Measurements from ENCODE around the gene NNAT.
A peak's percentile ranks its signal among the peaks of the same experiment; 100 is the strongest.

Gene NNAT

DNA sequence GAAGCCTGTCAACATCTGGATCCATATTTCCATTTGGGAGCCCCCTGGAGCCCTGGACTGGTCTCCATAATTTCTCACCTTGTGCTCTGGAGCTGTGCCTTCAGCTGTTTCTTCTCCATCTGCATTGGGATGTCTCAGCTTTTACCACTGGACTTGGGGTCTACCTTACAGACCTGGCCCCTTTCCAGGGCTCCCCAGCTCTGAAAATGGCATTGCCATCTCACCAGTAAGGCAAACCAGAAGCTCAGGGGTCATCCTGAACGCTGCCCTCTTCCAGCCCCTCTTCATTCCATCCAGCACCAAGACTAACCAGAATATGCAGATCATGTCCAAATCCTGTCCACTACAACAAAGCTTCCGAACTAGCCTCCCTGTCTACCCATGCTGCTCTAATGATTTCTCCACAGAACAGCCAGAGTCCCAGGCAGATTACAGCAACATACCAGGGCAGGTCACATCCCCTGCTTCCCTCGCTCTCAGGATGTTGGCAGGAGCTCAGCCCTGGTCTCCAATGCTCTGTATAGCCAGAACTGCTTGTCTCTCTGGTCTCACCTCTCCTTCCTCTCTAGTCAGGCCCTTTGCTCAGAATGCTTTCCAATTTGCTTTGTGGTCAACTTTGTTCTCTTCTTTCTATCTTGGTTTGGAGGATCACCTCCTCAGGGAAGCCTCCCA is 17.7 kb upstream of the NNAT start:
- no peak for DNase-seq

DNA sequence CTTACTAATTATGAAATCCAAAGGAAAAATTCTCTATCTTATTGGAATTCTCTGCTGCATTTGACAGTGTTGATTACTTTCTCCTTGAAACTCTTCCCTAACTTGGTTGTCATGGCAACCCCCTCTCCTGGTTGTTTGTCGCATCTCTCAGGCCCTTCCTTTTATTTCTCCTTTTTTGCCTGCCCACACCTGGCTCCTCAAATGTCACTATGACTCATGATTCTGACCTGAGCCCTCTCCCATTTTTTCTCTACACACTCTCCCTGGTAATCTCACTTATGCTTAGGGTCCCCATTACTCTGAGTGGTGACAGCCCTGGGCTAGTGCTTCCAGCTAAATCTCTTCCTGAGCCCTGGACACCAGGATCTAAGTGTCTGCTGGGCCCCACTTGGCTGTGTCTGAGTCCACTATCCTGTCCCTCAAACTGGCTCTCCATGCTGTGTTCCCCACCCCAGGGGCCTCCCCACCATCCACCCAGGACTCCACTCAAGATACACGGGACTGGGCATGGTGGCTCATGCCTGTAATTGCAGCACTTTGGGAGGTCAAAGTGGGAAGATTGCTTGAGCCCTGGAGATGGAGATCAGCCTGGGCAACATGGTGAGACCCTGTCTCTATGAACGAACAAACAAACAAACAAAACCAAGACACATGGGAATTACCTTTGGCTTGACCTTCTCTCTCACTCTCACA is 16.5 kb upstream of the NNAT start:
- no peak for DNase-seq

DNA sequence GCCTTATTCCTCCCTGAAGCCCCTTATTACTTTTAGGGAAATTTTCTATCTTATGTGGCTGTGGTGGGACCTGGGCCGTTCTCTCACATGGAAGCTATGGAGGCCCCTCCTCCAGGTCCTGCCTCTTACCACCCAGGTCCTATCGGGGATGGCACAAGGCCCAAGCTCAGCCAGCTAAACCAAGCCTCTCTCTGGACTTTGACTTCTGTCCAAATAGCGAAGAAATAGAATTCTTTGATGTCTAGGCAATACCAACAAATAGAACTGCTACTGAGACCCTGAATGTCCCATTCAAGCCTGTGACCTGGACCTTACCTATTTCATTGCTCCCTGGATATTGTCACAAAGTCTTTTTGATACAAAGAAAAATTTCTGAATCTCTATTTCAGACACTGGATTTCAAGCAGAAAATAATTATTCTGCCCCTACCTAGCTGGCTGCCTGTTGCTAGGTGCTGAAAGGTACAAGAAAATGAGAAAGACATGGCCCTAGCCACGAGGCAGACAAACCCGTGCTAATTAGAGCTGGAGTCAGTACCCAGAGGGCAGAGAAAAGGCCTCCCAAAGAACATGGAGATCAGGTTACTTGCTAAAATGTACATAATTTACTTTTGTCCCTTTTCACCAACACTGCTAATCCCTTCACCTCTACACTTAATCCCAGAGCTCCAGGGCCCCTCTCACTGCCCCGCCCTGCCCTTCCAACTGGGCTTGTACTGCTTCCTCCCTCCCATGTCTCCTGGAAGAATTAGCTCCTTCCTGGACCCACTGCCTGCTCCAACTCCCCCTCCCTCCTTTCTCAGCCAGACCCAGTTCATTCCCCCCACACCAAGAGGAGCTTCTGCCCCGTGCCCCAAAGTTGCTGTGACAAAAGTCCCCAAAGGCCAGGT is 15.5 kb upstream of the NNAT start:
- no peak for DNase-seq

DNA sequence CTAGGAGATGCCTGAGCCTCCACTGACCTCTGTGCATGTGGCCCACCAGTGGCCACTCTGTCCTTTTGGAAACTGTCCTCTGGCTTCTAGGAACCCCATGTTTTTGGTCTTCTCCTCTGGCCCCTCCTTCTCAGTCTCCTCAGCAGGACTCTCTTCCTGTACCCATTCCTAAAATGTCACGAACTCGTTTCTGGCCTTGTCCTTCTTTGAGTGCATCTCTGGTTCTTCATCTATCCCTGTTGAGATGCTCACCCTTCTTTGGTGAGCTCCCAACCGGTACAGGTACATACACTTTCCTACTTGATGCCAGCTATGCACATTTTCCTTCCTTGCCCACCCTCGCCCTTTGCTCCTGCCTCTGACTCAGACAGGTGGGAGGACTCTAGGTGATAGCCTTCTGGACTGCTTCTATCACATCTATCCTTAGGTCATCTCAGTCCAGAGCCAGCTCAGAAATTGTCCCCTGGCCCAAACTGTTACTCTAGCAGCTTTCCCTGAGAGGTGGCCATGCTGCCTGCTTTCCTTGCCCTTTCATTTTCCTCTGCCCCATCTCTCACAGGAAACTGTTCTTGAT is 14.8 kb upstream of the NNAT start:
- no peak for DNase-seq

DNA sequence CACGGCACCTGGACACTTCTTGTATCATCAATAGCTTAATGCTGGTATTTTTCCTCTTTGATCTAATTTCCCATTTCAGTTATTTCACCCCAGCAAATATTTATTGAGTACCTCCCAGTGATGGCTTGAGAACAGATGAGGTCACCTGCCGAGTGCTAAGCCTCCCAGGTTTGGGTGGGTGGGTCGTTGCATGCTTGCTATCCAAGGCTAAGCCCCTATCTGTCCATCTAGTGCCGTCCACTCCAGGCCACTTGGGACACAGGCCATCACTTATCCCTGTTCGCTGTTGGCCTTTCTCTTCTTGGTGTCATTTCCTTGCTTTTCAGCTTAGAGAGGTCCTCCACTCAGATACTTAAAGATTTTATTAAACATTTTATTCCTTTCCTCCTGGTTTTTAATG is 10.8 kb upstream of the NNAT start:
- DNase-seq: no peak

DNA sequence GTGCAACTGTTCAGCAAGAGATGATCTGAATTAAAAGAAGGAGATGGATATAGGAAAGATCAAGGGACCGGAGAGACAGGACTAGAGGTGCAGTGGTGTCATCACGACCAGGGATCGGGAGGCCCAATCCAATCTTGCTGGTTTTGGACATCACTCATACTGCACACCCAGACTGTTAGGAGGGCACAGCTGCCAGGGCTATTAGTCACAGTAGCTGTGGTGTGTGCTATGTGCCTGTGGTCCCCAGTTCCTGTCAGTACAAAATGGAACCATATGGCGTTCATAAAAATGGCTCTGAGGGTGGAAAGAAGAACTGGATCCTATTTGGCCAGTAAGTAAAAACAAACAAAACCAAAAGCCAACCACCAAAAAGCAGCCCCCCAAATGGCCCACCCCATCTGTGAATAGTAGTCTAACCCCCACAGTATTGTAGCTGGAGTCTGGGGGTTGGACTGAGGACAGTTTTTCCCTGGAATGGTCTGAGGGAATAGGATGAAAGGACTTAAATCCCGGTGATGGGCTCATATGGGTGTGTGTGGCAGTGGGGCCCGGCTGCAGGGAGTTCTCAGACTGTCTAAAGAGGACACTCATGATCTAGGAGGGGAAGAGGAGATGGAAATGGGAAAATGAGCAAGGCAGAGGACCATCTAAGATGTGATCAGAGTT is 9.3 kb upstream of the NNAT start:
- DNase-seq: no peak

DNA sequence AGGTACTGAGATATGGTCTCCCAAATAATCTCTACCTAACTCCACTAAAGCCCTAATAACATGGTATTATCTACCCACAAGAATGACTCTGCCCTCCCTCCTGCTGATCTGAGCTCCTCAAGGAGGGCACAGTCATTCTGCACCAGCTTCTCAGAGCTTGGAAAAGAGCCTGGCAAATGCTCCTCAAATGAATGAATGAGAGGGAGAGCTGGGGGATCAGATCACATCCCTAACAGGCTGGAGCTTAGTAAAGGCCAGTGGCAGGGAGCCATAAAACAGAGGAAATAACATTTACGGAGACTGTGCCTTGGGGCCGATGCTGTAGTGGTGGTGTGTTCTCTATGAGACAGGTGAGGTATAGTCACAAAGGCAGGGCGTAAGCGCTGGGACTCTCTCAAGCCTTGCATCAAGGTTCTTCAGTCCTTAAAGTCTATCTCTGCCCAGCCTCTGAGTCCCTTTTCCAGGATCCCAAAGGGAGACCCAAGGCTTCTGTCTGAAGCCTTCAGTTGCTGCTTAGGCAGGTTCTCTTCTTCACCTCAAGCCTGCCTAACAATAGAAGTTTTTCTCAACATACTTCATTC is 7.2 kb upstream of the NNAT start:
- DNase-seq: no peak

DNA sequence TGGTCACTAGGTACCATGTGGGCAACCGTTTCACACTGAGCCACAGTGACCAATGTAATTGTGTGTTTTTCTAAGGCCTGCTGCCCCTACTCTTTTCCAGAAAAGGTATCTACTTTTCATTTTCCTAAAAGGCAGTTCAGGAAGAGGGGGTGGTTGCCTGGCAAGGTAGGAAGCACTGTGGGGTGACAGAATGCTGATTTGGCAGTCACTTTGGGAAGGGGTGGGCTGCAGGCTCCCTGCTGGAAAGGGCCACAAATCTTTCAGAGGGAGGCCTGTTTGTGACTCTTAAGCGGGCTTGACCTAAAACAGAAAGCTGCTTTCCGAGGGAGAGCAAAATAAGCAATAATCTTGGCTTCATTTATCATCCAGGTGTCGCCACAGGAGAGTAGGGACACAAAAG is 5.2 kb upstream of the NNAT start:
- no peak for DNase-seq

DNA sequence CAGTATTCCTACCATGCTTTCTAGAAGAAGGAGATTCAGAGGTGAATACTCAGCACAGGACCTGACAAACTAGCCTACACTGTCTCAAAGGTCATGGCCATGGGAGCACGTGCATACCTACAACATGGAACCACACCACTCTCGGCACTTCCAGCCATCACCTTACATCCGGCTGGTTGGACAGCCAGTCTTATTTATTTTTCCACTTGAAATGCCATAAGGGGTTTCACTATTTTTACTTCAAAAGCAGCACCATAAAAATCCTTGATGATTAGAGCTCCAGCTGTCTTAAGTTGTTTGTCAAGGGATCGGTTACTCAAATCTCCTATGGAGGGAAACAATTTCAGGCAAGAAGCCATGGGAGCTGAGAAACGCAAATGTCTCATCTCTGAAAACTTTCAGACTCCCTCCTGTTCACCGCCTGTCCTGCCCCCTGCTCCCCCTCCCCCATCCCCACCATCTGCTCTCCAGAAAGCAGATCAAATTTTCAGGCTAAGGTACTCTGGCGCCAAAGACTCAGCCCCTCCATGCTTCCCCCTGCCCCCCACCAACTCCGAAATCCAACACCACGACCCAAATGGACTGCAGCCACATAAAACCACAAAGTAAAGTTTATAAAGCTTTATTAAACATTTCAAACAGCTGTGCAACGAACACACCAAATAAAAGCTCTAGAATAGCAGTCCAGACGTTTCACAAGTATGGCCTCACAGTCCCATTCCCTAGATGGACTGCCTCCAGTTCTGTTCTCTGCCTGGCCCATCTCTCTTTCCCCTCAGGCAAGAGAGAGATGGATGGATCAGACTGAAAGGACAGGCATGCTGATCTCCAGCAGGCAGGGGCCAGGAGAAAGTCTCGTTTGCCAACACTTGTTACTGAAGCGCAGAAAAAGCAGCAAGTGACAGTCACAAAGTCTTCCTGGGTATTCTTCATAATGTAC is 4.0 kb upstream of the NNAT start:
- DNase-seq: no peak

DNA sequence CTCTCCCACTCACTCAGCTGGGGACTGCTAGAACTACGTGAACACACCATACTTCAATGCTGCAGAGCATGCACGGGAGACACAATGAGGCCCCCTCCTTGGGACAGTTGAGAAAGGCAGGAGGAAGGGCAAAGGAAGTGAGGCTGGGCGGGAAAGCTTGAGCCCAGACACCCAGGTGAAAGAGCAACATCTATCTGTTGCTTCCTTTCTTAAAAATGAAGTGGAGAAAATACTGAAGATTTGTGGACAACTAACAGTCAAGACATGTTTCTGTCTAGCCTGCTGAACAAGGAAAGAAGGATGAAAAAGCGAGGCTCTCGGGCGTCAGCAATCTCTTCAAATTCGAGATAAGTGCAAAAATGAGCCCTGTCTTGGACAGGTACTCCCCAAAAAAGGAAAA is 3.0 kb upstream of the NNAT start:
- DNase-seq: no peak

DNA sequence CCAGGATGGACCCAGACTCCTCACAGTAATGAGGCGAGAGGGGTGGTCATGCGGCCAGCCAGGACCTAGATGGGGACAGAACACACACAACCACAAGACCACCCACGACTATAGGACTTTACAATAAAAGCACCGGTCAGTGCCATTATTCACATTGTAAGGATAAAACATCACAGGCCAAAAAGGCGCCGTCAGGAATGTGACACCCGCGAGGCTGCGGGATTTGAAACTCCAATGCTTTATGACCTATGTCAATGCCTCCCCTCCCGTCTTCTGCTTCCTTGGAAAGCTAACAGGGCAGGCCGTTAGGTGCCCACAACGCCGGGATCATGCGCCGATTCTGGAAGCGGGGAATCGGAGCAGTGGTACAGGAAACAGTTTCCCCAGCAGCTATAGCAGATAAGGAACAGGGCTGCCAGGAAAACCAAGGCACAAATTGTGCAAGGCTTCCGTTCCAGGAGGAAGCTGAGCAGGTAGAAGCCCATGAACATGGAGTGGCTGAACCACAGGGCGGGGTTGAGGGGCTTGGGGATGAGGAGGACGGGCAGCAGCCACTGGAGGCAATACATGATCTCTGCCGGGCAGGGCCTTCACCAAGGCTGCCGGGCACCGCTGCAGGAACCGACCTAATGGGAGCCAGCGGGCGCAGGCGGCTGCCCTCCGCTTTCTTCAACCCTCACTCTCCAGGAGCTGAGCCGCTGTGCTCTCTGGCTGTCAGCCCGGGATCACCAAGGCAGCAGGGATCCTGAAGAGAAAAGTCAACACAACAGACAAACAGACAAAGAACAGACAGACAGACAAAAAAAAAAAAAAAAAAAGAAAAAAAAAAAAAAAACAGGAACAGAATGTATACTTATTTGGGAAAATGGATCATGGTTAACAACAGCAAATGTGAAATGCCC is 2.2 kb upstream of the NNAT start:
- DNase-seq: peak; percentile 81

DNA sequence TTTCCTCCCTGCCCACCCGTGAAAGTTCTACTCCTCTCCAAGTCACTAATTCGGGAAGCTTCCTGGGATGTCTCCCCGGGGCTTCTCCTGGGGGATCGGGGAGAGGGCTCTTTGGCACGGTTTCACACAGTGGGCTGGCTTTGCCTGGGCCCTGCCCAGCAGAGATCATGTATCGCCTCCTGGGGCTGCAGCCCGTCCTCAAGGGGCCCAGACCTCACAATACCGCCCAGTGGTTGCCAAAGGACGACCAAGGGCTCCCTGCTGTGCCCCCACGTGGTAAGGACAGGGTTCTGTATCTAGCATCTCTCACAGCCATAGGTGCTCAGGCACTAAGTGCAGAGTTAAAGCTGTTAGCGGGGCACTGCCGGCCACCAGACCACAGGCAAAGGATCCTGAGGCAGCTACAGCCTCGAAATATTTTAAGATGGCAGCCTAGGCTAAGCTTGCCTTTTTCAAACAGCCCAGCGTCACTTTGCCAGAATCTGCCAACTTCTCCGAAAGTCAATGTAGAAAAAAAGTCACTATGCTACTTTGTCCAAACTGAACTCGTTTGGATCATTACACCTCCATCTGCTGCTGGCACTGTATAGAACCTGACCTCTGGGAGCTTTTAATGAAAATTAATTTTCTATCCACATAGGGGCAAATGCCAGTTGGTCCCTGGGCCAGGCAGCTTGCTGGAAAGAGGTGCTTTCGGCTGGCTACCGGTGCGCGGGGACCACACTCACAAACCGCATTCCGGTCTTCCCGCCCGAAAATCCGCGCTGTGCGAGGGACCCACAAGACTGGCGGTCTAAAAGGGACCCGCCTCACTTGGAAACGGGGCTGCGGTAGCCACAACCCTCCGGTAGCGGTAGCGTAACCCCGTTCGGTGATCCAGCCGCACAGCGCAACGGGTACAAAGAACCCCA is 1.3 kb upstream of the NNAT start:
- peak; percentile 93 for DNase-seq

DNA sequence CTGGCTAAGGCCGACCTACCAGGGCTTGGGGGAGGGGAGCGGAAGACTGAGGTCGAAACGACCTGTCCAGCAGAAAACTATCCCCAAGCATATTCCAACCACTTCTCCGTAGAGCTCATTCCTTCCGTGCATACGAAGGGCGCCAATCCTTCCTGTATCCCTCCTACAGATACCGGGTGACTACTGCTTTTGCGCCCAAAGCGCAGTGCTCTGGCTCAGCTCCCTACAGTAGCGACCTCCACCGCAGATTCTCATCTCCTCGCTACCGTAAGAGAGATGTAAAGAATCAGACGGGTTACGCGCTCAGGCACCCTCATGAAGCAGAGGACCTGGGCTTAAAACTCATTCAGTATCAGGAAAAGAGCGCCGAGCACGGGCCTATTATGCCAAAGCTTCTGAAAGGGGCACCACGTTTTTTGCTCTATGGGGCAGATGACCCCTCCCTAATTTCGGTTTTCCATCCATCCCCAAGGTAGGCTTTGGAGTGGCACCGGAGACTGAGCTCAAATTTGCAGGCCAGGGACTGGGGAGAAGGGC is 563 bp upstream of the NNAT start:
- no peak for DNase-seq

DNA sequence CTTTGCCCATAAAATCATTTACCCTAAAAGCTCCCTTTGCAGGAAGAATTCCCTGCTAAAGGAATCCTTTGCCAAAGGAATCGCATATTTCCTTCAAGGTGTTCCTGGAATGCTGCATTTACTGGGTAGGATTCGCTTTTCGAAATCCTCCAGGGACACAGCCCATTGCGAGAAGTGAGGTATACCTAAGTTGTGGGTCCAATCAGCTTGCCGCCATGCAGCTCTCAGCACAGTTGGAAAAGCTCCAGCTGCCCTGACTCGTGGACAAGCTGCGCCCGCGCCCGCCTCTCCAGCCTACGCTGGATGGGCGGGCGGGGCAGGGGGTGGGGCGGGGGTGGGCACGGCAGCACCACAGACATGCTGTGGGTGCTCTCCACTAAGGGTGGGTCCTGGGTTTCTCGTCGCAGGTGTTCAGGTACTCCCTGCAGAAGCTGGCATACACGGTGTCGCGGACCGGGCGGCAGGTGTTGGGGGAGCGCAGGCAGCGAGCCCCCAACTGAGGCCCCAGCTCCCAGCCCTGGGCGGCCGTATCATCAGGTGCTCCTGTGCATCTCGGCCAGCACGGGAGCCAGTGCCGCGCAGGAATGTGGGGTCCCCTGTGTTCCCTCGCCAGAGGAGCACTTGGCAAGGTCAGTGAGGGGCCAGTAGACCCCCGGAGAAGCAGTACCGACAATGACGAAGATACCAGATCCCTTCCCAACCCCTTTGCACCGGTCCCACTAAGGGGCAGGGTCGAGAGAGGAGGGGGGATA is 1.4 kb downstream of the NNAT start:
- peak; percentile 74 for DNase-seq

DNA sequence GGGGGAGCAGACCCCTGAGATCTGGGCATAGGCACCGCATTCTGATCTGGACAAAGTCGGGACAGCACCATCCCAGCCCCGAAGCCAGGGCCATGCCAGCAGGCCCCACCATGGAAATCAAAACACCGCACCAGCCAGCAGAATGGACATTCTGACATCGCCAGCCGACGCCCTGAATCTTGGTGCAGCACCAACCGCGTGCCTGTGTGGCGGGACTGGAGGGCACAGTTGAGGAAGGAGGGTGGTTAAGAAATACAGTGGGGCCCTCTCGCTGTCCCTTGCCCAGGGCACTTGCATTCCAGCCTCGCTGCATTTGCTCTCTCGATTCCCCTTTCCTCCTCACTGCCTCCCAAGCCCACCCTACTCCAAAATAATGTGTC is 2.0 kb downstream of the NNAT start:
- no peak for DNase-seq

DNA sequence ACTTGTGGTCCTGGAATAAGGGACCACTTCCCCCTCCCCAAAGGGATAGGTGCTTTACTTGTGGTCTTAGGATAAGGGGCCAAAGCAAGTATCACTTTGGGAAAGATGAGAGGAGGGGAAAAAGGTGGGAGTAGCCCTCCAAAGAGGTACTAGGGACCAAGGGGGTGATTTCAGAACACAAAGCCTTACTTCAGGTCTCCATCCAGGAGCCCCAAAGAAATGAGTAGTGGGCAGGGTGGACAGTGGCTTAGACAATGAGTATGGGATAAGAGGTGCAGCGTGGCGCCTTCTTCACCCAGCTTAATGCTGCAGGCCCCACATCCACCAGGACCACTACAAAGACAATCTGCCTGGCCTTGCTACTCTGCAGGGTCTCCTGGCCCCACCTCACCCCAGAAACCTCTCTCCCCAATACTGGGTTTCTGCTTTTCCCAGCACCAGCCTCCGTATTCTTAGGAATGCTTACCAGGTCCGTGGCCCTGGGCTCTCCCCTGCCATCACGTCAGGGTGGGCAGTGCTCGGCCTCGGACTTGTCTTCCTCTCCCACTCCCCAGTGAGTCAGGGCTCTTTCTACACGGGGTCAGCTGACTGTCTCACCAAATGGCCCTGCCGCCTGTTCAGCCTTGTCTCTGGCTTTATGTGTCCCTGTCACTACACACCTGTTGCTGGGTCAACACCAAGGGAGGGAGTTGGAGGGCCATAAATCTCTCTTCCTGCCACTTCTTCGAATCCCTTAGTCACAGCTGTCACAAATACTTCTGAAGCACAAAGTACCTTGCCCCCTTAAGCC is 3.1 kb downstream of the NNAT start:
- DNase-seq: no peak

Data from NCI-H1092 (cell line).